GM12878 (cell line): ENCODE data around the gene TIMM8A. TPM values are rescaled to one million over a fixed set of nuclear protein-coding genes. Genes with fewer than 3 reads are reported as not detected.

Source experiments
- ATAC-seq: fragments of 200-7000 bp; cut with Tn5 transposase; 3 replicates; pipeline ENCODE4 v1.9.1; 2020; ENCODE audit warnings: mild to moderate bottlenecking, moderate library complexity
- BruUV-seq: library from RNA; stranded (reverse); fragments of 400-500 nt; replicated peaks from 2 replicates; lab custom pipeline; 2021; lab: Mats Ljungman, UMichigan
- CTCF ChIA-PET: fragments of 300-600 bp; sonication (Branson Sonifier 250); formaldehyde crosslinking; extraction: SDS; loops from one replicate; lab custom pipeline; 2021; ENCODE audit warnings: inconsistent platforms; lab: Yijun Ruan, JAX
- POLR2A ChIA-PET: fragments of 350-600 bp; formaldehyde crosslinking; extraction: SDS; loops from one replicate; lab custom pipeline; 2021; ENCODE audit warnings: inconsistent platforms; lab: Charles Lee
- RAD21 ChIA-PET: fragments of 300-600 bp; sonication (Branson Sonifier 250); formaldehyde crosslinking; loops from one replicate; lab custom pipeline; 2023; ENCODE audit warnings: antibody characterized with exemption; ENCODE audit not compliant: unreplicated experiment; lab: Charles Lee
- SMC1A ChIA-PET: fragments of 300-600 bp; sonication (Branson Sonifier 250); formaldehyde crosslinking; loops from one replicate; lab custom pipeline; 2023; ENCODE audit not compliant: unreplicated experiment, uncharacterized antibody; lab: Charles Lee
- DNase-seq: peaks from one replicate; pipeline ENCODE4 v3.0.0-alpha.2; 2011; ENCODE audit warnings: low read depth, low spot score
- FAIRE-seq: peaks from 3 replicates; lab custom pipeline; 2011; peaks lifted over from hg19 to GRCh38; lab: Jason Lieb, UNC
- H2AFZ ChIP-seq: 2 replicates; pipeline ENCODE4 v1.6.0; 2011; ENCODE audit warnings: low read depth, low read length, control low read depth; ENCODE audit not compliant: control insufficient read depth
- H3K27ac ChIP-seq: 2 replicates; pipeline ENCODE4 v1.5.1; 2011; ENCODE audit warnings: control low read depth; ENCODE audit not compliant: control insufficient read depth, insufficient read depth
- H3K27me3 ChIP-seq, 2 experiments: replicated peaks in 1 of 2; 2 replicates each; pipeline versions ENCODE4 v1.6.0 to v1.6.1; 2011; ENCODE audit warnings: low read length in 1 of 2; ENCODE audit not compliant: control insufficient read depth in 2 of 2, insufficient read depth in 2 of 2
- H3K36me3 ChIP-seq, 2 experiments: 2 replicates each; pipeline ENCODE4 v1.5.1; 2011; ENCODE audit warnings: low read length in 1 of 2; ENCODE audit not compliant: control insufficient read depth in 2 of 2, insufficient read depth in 2 of 2
- H3K4me1 ChIP-seq: 2 replicates; pipeline ENCODE4 v1.6.1; 2011; ENCODE audit warnings: mild to moderate bottlenecking, low read length, moderate library complexity, mixed read lengths; ENCODE audit not compliant: control insufficient read depth, insufficient read depth
- H3K4me2 ChIP-seq: 2 replicates; pipeline ENCODE4 v1.6.0; 2011; ENCODE audit warnings: control low read depth; ENCODE audit not compliant: control insufficient read depth, insufficient read depth
- H3K4me3 ChIP-seq: fragments of 200-600 bp; sonication (generic); 2 replicates; pipeline ENCODE4 v1.5.1; 2016
- H3K79me2 ChIP-seq: 2 replicates; pipeline ENCODE4 v1.6.0; 2011; ENCODE audit warnings: low read length; ENCODE audit not compliant: control insufficient read depth, insufficient read depth
- H3K9ac ChIP-seq: 2 replicates; pipeline ENCODE4 v1.8.0; 2011; ENCODE audit warnings: low read length, control low read depth, mixed read lengths; ENCODE audit not compliant: control insufficient read depth, insufficient read depth
- H3K9me3 ChIP-seq: replicated peaks from 3 replicates; pipeline ENCODE4 v1.5.1; 2011; ENCODE audit warnings: mild to moderate bottlenecking, low read length; ENCODE audit not compliant: control insufficient read depth, insufficient read depth
- H4K20me1 ChIP-seq: 2 replicates; pipeline ENCODE4 v1.6.0; 2011; ENCODE audit not compliant: control insufficient read depth, insufficient read depth
- ASH2L ChIP-seq: fragments of 300-600, 200-600 bp; sonication (generic); IDR thresholded peaks from 2 replicates; pipeline ENCODE4 v1.6.1; 2017; ENCODE audit warnings: low read depth, mild to moderate bottlenecking, borderline replicate concordance
- ATF7 ChIP-seq: fragments of 450-650 bp; IDR thresholded peaks from 2 replicates; pipeline ENCODE4 v1.6.1; 2016; ENCODE audit warnings: low read depth, mild to moderate bottlenecking
- CBX3 ChIP-seq: fragments of 200-600 bp; sonication (generic); IDR thresholded peaks from 2 replicates; pipeline ENCODE4 v1.6.1; 2016; ENCODE audit warnings: low read depth, borderline replicate concordance
- CHD4 ChIP-seq: fragments of 200-600 bp; sonication (generic); IDR thresholded peaks from 2 replicates; pipeline ENCODE4 v1.6.1; 2016; ENCODE audit warnings: mild to moderate bottlenecking
- FOS ChIP-seq: IDR thresholded peaks from 3 replicates; pipeline ENCODE4 v1.6.1; 2011; ENCODE audit warnings: borderline replicate concordance; ENCODE audit not compliant: insufficient read length; ENCODE audit errors: extremely low read depth
- HCFC1 ChIP-seq: fragments of 150-350 bp; IDR thresholded peaks from 2 replicates; pipeline ENCODE4 v1.6.1; 2014; ENCODE audit warnings: low read length
- HDGF ChIP-seq: fragments of 450-650 bp; IDR thresholded peaks from 2 replicates; pipeline ENCODE4 v1.6.1; 2016; ENCODE audit warnings: antibody characterized with exemption
- JUND ChIP-seq: IDR thresholded peaks from 2 replicates; pipeline ENCODE4 v1.6.1; 2012; ENCODE audit warnings: low read depth, mild to moderate bottlenecking, low read length, improper control_type of control experiment, moderate library complexity
- MTA2 ChIP-seq: fragments of 450-650 bp; IDR thresholded peaks from 2 replicates; pipeline ENCODE4 v1.6.1; 2016; ENCODE audit warnings: low read depth, mild to moderate bottlenecking, moderate library complexity
- SUPT20H ChIP-seq: IDR thresholded peaks from 2 replicates; pipeline ENCODE4 v1.6.1; 2011; ENCODE audit warnings: low read depth, mild to moderate bottlenecking, low read length, moderate library complexity, borderline replicate concordance; ENCODE audit not compliant: control insufficient read depth
- TARDBP ChIP-seq: IDR thresholded peaks from 2 replicates; pipeline ENCODE4 v1.6.1; 2016; ENCODE audit warnings: borderline replicate concordance
- ZNF207 ChIP-seq: fragments of 450-650 bp; IDR thresholded peaks from 2 replicates; pipeline ENCODE4 v1.6.1; 2014; ENCODE audit warnings: antibody characterized with exemption, mild to moderate bottlenecking, borderline replicate concordance
- WGBS: methylation state at CpG from one replicate; pipeline ENCODE4 v1.1.6; 2016; ENCODE audit warnings: low lambda C conversion rate; ENCODE audit not compliant: insufficient replicate concordance, insufficient coverage; ENCODE audit errors: missing lambda C conversion rate; 5-methylcytosine and 5-hydroxymethylcytosine counted together
- in situ Hi-C: fragments of 300-500 bp; cut with MboI; formaldehyde crosslinking; loops from 9 replicates; pipeline ENCODE4 v1.14.3; 2018; ENCODE audit warnings: mixed read lengths
- intact Hi-C: fragments of 100-400 bp; cut with micrococcal nuclease; formaldehyde crosslinking; loops from one replicate; pipeline ENCODE4 v1.14.2; 2022; ENCODE audit not compliant: unreplicated experiment
- polyA plus RNA-seq, 11 experiments: library from polyadenylated mRNA; depleted of rRNA in 4 of 11; unstranded in 6 of 11; stranded (reverse) in 5 of 11; fragments of >200 nt; fragmentation: Nextera tagmentation in 4 of 11; fragmentation: Illumina TruSeq in 1 of 11; extraction: Ambion mirVana in 4 of 11; extraction: Trizol in 1 of 11; gene quantifications; 1 replicate in 1 of 11; 2 replicates in 10 of 11; pipeline versions ENCODE4 v1.2.1 to v1.2.3, GENCODE V29; 2011 to 2016; ENCODE audit warnings: inconsistent platforms in 2 of 11, missing spikeins in 2 of 11, low read depth in 1 of 11
- total RNA-seq, 4 experiments: library from RNA; depleted of rRNA in 3 of 4; stranded (reverse); fragments of >200 nt in 3 of 4; fragmentation: Illumina TruSeq in 1 of 4; extraction: Trizol in 1 of 4; gene quantifications; 2 replicates each; pipeline versions ENCODE4 v1.2.1 to v1.2.3, GENCODE V29; 2013 to 2021
- TF ChIP-seq, protein P1 (sequence below): fragments of 450-650 bp; IDR thresholded peaks from 2 replicates; pipeline ENCODE4 v1.6.1; 2017; ENCODE audit warnings: low read depth, mild to moderate bottlenecking, moderate library complexity
- TF ChIP-seq, protein P2 (sequence below): fragments of 150-350 bp; IDR thresholded peaks from 2 replicates; pipeline ENCODE4 v1.6.1; 2014; ENCODE audit warnings: mild to moderate bottlenecking, low read depth, low read length
- TF ChIP-seq, protein P3 (sequence below): fragments of 450-650 bp; IDR thresholded peaks from 2 replicates; pipeline ENCODE4 v1.6.1; 2017; ENCODE audit warnings: borderline replicate concordance
- TF ChIP-seq, protein P4 (sequence below): fragments of 450-650 bp; IDR thresholded peaks from 2 replicates; pipeline ENCODE4 v1.6.1; 2016; ENCODE audit warnings: mild to moderate bottlenecking

The TIMM8A gene
- total and polyA plus RNA-seq, 10 of the 15 experiments (the other 5 are each of a cell fraction or from before 2014, with no cell fraction given): 6.7 to 92.7 (median 26.5) TPM

DNA sequence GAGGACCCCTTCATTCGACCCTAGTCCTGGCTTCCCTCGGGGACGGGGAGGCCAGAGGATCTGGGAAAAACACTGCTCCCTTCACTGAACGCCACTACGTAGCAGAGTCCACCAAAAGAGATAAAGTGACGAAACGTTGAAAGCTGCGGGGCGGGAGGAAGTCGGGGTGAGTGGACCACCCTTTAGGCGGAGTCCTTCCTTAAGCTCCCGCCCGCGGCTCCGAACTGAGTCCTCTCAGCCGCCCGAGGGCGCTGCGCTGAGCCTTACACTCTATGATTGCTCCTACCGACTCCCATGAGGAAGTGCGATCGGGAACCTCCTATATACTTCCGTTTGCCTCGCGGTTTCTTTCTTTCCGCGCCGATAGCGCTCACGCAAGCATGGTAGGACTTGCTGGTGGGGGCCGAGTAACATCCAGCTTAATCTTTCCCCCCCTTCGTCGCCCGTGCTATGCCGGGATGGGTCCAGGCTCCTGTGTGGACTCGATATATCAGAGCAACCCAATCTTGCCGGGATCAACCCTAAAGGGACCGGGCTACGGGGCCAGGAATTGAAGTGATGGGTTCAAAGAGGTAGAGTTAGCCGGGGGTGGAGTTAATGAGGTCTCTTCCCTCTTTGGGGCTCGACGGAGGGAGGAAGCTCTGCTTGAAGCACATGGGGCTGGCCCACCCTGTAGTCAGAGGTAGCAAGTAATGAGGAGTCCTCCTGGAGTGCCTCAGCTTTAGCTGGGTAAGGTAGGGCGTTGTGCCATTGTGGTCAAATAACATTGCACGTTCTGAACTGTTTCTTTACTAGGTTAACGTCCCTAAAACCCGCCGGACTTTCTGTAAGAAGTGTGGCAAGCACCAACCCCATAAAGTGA, 42.4 kb upstream of the TIMM8A start, which contains the start of gene RPL36A:
TSS of gene RPL36A (plus strand) at position 348 of the 862 bp plus-strand sequence. CDS start at position 381, 33 bp downstream.
- H3K4me3 ChIP-seq: peak within 1 kb of the TSS; percentile 72
- peak; percentile 85 for ATAC-seq
- in situ Hi-C loops: no loop called here
- DNase-seq: peak; percentile 63
- no peak for FAIRE-seq
- no peaks in the 10 kb centered on the region for H4K20me1 ChIP-seq
- peak within 1 kb of the TSS; percentile 76 for H3K27ac ChIP-seq
- ChIA-PET RAD21 (interaction anchor here (1.0 kb wide), 1 partner anchor 42 kb away, joined by 4 read pairs; the partner anchor contains the start of gene TIMM8A), POLR2A (interaction anchor here (1.2 to 2.6 kb wide), 4 partner anchors 14 to 43 kb away, joined by 3 to 12 read pairs (median 6); partner anchors contain the start of genes GLA and TIMM8A), CTCF (interaction anchor here (0.6 to 2.1 kb wide), 8 partner anchors 11 to 42 kb away, joined by 3 to 9 read pairs (median 4); partner anchors contain the start of gene TIMM8A), SMC1A (interaction anchor here (1.1 to 2.0 kb wide), 4 partner anchors 22 to 42 kb away, joined by 4 to 6 read pairs (median 5); partner anchors contain the start of gene TIMM8A)
- TSS peak; percentile 79 for BruUV-seq
- no peaks in the 10 kb centered on the region for H3K27me3 ChIP-seq
- peak within 1 kb of the TSS; percentile 85 for H2AFZ ChIP-seq
- H3K36me3 ChIP-seq: no peaks in the 10 kb centered on the region; a peak in 1 of 4 replicates
- no peaks in the 10 kb centered on the region for H3K4me1 ChIP-seq
- peak within 1 kb of the TSS; percentile 72 for H3K4me2 ChIP-seq
- intact Hi-C loops: loop anchor here (2.0 to 5.0 kb wide), 2 partner anchors 18 to 569 kb away; partner anchors contain the start of genes CSTF2 and HNRNPH2
- H3K9me3 ChIP-seq: no peaks in the 10 kb centered on the region
- WGBS: 28% methylated on average over 47 of the region's 47 CpGs
- H3K9ac ChIP-seq: peak within 1 kb of the TSS; percentile 88
- peaks cover 28% of the 10 kb centered on the region for H3K79me2 ChIP-seq
- TF ChIP-seq HCFC1 (peak; percentile 48), CBX3 (no peak), SUPT20H (no peak), ZNF207 (0 out of 2 replicates have a peak, but pooled peaks have one; percentile 38), CHD4 (no peak), ATF7 (peak; percentile 54), JUND (no peak), TARDBP (no peak), ASH2L (no peak), MTA2 (no peak; the same call in 1 of the 2 replicates), HDGF (no peak), FOS (no peak)
- TF ChIP-seq, protein P1, sequence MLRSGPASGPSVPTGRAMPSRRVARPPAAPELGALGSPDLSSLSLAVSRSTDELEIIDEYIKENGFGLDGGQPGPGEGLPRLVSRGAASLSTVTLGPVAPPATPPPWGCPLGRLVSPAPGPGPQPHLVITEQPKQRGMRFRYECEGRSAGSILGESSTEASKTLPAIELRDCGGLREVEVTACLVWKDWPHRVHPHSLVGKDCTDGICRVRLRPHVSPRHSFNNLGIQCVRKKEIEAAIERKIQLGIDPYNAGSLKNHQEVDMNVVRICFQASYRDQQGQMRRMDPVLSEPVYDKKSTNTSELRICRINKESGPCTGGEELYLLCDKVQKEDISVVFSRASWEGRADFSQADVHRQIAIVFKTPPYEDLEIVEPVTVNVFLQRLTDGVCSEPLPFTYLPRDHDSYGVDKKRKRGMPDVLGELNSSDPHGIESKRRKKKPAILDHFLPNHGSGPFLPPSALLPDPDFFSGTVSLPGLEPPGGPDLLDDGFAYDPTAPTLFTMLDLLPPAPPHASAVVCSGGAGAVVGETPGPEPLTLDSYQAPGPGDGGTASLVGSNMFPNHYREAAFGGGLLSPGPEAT: peak; percentile 61
- TF ChIP-seq, protein P2, sequence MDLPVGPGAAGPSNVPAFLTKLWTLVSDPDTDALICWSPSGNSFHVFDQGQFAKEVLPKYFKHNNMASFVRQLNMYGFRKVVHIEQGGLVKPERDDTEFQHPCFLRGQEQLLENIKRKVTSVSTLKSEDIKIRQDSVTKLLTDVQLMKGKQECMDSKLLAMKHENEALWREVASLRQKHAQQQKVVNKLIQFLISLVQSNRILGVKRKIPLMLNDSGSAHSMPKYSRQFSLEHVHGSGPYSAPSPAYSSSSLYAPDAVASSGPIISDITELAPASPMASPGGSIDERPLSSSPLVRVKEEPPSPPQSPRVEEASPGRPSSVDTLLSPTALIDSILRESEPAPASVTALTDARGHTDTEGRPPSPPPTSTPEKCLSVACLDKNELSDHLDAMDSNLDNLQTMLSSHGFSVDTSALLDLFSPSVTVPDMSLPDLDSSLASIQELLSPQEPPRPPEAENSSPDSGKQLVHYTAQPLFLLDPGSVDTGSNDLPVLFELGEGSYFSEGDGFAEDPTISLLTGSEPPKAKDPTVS: no peak
- TF ChIP-seq, protein P3, sequence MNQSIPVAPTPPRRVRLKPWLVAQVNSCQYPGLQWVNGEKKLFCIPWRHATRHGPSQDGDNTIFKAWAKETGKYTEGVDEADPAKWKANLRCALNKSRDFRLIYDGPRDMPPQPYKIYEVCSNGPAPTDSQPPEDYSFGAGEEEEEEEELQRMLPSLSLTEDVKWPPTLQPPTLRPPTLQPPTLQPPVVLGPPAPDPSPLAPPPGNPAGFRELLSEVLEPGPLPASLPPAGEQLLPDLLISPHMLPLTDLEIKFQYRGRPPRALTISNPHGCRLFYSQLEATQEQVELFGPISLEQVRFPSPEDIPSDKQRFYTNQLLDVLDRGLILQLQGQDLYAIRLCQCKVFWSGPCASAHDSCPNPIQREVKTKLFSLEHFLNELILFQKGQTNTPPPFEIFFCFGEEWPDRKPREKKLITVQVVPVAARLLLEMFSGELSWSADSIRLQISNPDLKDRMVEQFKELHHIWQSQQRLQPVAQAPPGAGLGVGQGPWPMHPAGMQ: no peak
- TF ChIP-seq, protein P4, sequence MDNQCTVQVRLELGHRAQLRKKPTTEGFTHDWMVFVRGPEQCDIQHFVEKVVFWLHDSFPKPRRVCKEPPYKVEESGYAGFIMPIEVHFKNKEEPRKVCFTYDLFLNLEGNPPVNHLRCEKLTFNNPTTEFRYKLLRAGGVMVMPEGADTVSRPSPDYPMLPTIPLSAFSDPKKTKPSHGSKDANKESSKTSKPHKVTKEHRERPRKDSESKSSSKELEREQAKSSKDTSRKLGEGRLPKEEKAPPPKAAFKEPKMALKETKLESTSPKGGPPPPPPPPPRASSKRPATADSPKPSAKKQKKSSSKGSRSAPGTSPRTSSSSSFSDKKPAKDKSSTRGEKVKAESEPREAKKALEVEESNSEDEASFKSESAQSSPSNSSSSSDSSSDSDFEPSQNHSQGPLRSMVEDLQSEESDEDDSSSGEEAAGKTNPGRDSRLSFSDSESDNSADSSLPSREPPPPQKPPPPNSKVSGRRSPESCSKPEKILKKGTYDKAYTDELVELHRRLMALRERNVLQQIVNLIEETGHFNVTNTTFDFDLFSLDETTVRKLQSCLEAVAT: peak; percentile 58; the same call in 1 of the 2 replicates
